ENCODE results near the gene PTK6.
"Not testable (repeated sequence)": the region's sequence is repeated elsewhere in the genome, so short reads cannot be mapped to it uniquely, and the experiment has no call there.

PTK6 gene

DNA sequence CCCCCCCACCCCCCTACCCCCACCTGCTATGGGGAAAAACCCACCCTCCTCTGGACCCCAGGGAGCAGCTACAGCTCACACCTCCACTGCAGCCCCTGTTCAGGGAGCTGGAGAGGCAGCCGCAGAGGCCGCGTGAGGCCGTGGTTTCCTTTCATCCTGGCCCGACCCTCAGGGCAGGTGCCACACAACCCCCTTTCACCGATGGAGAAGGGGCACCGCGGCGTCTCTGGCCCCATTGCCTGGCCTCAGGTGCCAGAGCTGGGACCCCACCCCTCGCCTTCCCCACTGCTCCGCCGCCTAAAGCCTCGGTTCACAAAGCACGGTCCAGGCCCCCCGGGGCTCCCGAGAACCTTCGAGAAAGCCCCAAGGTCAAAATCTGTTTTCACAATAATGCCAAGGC, 52.9 kb downstream of the PTK6 start:
- Mint-ChIP-seq H3K27me3 (peaks cover 82% of the 10 kb centered on the region), H3K4me3 (no peak overlapping the region), H3K4me1 (no peaks in the 10 kb centered on the region), H3K9me3 (peaks cover 3% of the 10 kb centered on the region), H3K27ac (no peak overlapping the region), H3K36me3 (no peaks in the 10 kb centered on the region)
- ATAC-seq = no peak

DNA sequence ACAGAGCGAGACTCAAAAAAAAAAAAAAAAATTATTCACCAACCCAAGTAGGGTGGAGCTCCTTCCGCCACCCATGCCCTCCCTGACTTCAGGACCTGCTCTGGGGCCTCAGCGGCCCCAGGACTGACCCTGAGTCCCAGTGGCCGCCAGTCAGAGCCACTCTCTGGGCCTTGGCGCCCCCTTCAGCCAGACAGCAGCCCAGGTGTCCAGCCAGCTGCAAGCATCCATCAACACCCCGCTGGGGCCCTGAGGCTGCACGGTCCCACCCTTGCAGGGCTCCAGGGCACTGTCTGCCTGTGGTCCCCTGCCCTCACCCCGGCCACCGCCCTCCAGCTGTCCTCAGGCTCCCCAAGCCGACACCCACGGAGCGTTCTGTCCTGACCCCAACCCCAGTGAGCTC, 53.3 kb downstream of the PTK6 start:
- Mint-ChIP-seq H3K4me3 (no peak overlapping the region), H3K9me3 (peaks cover 3% of the 10 kb centered on the region), H3K27me3 (peaks cover 85% of the 10 kb centered on the region), H3K27ac (no peak overlapping the region), H3K4me1 (no peaks in the 10 kb centered on the region), H3K36me3 (no peaks in the 10 kb centered on the region)
- peak; percentile 2 for ATAC-seq

DNA sequence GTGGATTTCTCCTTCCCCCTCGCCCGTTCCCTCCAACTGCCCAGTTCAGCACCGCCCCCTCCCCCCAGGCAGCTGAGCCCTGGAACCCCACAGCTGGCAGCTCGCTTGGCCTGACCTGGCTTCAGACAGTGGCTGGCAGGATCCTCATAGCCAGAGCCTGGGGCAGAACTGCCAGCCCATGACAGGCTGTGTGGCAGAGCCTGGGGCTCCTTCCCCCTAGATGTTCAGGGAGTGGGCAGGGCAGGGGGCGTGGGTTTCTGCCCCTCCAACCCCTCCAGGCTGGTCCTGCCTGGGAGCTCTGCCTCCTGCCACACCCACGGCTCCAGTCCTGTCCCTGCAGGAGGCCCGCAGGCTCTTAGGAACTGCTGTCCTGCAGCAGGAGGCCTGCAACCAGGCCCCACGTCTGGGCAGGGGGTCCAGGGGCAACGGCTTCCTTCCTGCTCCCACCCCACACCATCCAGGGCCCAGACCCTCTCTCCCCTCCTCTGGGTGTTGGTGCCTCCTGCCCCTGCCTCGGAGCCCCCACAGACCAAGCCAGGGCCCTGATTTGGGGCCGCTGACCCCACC, 55.1 kb downstream of the PTK6 start:
- Mint-ChIP-seq H3K36me3 (no peaks in the 10 kb centered on the region), H3K9me3 (peaks cover 3% of the 10 kb centered on the region), H3K27ac (no peak overlapping the region), H3K4me3 (no peak overlapping the region), H3K27me3 (peaks cover 95% of the 10 kb centered on the region), H3K4me1 (no peaks in the 10 kb centered on the region)
- no peak for ATAC-seq

DNA sequence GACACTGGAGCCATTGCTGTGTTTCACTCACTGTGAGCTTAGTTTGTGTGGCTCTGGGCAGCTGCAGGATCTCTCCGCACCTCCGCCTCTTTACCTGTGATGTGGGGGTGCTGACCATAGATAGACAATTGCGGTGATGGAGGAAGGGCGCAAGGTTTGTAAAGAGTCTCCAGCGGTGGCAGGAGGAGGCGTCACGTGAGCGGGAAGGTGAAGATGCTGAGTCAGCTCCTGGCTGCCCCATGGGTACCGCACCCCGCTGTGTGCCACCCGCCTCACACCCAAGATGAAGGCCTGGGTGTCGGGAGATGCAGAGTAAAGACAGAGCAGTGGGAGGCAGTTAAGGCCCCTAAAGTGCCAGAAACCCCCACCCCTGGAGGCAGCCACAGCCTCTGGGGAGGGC, 55.7 kb downstream of the PTK6 start:
- Mint-ChIP-seq H3K27ac (no peak overlapping the region), H3K4me1 (no peaks in the 10 kb centered on the region), H3K9me3 (peaks cover 3% of the 10 kb centered on the region), H3K36me3 (no peaks in the 10 kb centered on the region), H3K27me3 (peaks cover 97% of the 10 kb centered on the region), H3K4me3 (no peak overlapping the region)
- no peak for ATAC-seq

DNA sequence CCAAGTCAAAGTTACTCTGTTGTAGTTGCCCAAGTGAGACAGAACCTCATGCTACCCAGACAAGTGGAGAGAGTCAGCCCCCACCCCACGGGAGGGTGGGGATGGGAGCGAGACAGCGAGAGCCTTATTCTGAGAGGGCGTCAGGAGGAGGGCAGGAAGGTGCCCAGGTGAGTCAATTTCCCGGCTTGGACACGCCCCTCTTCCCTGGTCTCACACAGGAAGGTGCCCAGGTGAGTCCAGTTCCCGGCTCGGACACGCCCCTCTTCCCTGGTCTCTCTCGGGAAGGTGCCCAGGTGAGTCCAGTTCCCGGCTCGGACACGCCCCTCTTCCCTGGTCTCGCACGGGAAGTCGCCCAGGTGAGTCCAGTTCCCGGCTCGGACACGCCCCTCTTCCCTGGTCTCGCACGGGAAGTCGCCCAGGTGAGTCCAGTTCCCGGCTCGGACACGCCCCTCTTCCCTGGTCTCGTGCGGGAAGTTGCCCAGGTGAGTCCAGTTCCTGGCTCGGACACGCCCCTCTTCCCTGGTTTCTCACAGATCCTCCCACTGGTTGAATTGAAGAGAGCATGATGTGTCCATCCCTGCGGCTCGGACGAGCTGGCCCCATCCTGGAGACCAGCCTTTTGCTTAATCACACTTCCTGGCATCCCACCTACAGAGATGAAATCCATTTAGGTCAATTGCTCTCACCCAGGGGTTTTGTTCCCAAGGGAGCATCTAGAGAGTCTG, 57.3 kb downstream of the PTK6 start:
- H3K27me3 Mint-ChIP-seq = peaks cover 97% of the 10 kb centered on the region
- H3K4me1 Mint-ChIP-seq, H3K36me3 Mint-ChIP-seq: not testable (repeated sequence)

DNA sequence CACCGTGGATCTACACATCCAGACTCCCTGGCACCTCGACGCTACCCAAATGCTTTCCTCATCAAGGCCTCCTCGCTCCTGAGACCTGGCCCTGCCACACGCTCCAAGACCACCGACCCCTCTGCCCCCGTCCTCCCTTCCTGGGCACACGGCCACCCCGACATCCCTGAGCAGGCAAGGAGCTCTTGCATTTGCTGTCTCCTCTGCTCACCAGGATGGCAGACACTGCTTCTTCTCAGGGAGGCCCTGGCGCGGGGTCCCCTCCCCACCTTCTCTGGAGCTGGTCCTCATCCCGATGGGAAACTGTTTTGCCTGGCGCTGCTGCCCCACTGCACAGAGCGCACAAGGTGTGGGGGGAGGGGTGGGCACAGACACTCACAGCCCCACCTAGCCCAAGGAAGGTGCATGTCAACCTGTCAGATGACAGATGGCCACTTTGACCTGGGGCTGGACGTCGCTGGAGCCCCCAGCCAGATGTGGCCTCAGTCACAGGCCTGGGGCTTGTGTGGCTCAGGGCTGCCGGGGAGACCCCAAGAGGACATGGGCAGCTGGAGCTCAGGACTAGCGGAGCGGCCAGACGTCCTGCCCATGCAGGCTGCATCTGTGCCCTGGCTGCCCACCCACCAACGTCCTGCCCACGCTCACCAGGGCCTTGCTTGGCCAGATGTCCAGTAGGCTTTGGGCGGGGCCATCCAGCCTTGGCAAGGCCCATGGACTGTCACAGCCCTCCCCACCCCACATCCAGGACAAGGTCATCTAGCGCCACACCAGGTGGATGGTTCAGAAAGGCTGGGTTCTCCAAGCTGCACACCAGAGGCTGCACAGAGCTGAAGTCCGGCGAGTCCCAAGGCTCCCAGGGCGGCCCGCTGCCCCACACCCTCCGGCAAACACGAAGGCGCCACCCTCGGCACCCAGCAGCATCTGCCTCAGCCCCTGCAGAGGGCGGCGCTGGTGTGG, 58.6 kb downstream of the PTK6 start:
- ATAC-seq = no peak
- H3K27me3 Mint-ChIP-seq = peaks cover 97% of the 10 kb centered on the region
- no peak overlapping the region for H3K27ac Mint-ChIP-seq
- H3K4me1 Mint-ChIP-seq = peaks cover 11% of the 10 kb centered on the region
- no peaks in the 10 kb centered on the region for H3K9me3 Mint-ChIP-seq
- H3K36me3 Mint-ChIP-seq = no peaks in the 10 kb centered on the region
- H3K4me3 Mint-ChIP-seq = no peak overlapping the region

More for the DNA sequence above, 57.3 kb downstream of the PTK6 start:
- not testable (repeated sequence) for ATAC-seq, H3K9me3 Mint-ChIP-seq, H3K4me3 Mint-ChIP-seq, H3K27ac Mint-ChIP-seq
